ENCODE results near the gene TXNDC11.

- TF ChIP-seq CTCF (optimal IDR thresholded peaks at IDR 0.05 in 1 of 3, IDR thresholded peaks at IDR 0.05 in 1 of 3, conservative IDR thresholded peaks at IDR 0.05 in 1 of 3; ENCODE audit: extremely low read depth in 1 of 3, insufficient read depth in 2 of 3, low read length in 3 of 3) (no peak), EZH2 (IDR thresholded peaks at IDR 0.05; ENCODE audit: low read length) (no peak)
Measured at GRCh38 chr16:11742536-11743307, at the start of gene TXNDC11.
